GM18868 (cell line): Measurements from ENCODE around the gene IFT80.

ENCODE experiments used
- ATAC-seq: cut with Tn5 transposase; IDR thresholded peaks from one replicate; pipeline ENCODE4 v1.9.1; 2021; ENCODE audit warnings: mild to moderate bottlenecking, moderate library complexity; ENCODE audit not compliant: unreplicated experiment

The IFT80 gene

GRCh38 chr3:160399125-160400029 lies at the start of gene IFT80, which contains the start of gene SMC4:
Gene IFT80, minus strand, starts transcription at chr3:160399225. Its CDS starts 14,625 bp downstream, at chr3:160384600.
Gene SMC4, plus strand, starts transcription at chr3:160399650. Its CDS starts 1,177 bp downstream, at chr3:160400827.
- peak; percentile 94 for ATAC-seq

DNA sequence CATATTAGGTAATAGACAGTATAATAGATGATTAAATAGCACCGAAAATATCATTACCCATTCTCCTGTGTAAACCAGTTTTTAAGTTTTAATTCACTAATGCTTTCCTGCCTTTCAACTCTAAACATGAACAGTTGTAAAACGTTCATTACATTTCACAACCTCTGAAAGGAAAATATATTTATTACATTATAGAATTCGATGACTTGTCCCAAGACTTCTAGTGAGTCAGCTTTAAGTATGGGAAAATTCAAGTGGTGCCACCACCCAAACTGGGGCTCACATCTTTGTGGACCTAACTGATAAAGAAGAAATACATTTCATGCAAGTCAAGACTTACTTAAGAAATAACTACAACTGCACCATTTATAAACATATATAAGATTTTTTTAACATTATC lies 48.5 kb upstream of the IFT80 start:
- no peak for ATAC-seq

GRCh38 chr3:160446522-160447056 lies 47.6 kb upstream of the IFT80 start:
- ATAC-seq, result no peak

DNA sequence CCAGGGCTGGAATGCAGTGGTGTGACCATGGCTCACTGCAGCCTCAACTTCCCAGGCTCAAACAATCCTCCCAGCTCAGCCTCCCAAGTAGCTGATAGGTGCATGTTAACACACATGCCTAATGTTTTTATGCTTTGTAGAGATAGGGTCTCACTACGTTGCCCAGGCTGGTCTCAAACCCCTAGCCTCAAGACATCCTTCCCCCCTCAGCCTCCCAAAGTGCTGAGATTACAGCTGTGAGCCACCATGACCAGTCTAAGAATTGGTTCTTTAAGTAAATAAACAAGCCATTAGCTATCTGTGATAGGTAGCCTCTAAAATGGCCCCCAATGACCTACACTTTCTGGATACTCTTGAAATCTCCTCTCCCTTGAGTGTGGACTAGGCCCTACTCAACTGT lies 46.8 kb upstream of the IFT80 start:
- no peak for ATAC-seq

GRCh38 chr3:160444411-160444810 lies 45.4 kb upstream of the IFT80 start:
- no peak for ATAC-seq

- ATAC-seq, result no peak
Observed at GRCh38 chr3:160440687-160441086, 41.7 kb upstream of the IFT80 start.

DNA sequence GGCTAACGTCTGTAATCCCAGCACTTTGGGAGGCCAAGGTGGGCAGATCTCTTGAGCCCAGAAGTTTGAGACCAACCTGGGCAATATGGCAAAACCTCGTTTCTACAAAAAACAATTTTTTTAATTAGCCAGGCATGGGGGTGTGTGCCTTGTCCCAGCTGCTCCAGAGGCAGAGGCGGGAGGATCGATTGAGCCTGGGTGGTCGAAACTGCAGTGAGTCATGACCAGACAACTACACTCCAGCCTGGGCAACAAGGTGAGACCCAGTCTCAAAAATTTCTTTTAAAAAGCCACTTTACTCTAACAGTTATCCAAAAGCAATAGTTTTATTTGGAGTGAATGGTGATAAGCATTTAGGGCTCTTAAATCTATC lies 38.0 kb upstream of the IFT80 start:
- no peak for ATAC-seq

GRCh38 chr3:160435747-160436146 lies 36.7 kb upstream of the IFT80 start:
- ATAC-seq, result no peak

GRCh38 chr3:160435095-160435494 lies 36.1 kb upstream of the IFT80 start:
- ATAC-seq, result no peak

DNA sequence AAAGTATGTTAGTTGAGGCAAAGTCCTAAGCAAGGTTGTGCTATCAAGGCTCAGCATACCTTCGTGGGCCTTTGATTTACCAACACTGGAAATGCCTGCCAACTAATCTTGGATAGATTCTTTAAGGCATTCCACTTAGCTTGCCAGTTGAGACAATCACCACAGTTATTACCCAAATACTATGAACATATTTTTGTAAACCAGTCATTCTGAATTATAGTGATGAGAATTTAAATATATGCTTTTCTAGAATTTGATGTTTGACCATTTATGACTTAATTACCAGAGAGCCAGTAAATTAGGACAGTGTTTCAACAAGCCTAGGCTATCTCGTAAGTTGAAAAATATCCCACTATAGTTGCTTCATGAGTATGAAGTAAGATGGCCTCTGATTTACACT lies 35.0 kb upstream of the IFT80 start:
- ATAC-seq, result no peak

- no peak for ATAC-seq
Observed at GRCh38 chr3:160427832-160428424, 28.9 kb upstream of the IFT80 start.

- ATAC-seq, result no peak
Observed at GRCh38 chr3:160417311-160417710, 18.3 kb upstream of the IFT80 start.

- peak; percentile 89 for ATAC-seq
Observed at GRCh38 chr3:160413613-160414248, 14.7 kb upstream of the IFT80 start.

- no peak for ATAC-seq
Observed at GRCh38 chr3:160412477-160412876, 13.5 kb upstream of the IFT80 start.

DNA sequence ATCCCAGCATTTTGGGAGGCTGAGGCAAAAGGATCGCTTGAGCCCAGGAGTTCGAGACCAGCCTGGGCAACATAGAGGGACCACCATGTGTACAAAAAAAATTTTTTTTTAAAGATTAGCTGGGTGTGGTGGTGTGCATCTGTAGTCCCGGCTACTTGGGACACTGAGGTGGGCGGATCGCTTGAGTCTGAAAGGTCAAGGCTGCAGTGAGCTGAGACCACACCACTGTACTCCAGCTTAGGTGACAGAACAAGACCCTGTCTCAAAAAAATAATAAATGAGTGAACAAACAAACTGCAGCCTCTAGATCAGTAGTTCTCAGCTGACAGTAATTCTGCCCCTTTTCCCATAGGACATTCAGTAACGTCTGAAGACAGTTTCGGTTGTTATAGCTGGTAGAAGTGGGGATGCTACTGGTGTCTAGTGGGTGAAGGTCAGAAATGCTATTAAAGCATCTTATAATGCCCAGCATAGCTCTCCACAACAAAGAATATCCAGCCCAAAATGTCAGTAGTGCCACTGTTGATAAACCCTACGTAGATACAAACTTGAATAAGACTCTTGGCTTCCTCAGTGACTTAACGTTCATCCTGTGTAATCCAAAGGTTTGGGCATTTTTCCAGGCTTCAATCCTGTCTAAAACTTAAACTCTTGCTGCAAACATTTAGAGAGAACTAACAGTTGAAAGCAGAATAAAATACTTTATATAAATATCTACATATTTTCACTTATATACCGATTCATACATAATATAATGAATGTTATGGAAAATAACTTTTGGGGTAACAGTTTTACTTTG lies 11.0 kb upstream of the IFT80 start:
- ATAC-seq, result no peak

GRCh38 chr3:160403796-160404470 lies 4.9 kb upstream of the IFT80 start:
- ATAC-seq, result no peak

DNA sequence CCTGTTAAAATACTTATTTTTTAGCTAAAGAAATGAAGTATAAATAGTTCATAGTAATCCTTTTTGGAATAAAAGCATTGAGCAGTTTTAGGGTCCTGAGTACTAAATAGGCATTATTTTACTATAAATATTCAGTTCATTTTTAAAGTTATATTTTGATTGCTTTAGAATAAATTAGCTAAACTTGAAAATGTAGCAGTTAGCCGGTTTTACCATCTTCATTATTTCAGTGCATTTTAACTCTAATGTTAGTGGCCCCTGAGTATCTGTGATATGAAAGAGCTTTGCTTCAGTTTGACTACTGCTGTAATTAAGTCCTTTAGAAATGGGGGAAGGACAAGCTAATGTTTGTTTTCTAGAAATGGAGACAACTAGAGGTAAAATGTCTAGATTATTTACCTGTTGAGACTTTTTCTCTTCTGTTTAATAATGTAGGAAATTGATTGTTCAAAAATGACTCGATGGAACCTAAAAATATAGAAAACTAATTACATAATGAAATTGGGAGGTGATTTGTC lies 4.1 kb upstream of the IFT80 start:
- ATAC-seq, result no peak

DNA sequence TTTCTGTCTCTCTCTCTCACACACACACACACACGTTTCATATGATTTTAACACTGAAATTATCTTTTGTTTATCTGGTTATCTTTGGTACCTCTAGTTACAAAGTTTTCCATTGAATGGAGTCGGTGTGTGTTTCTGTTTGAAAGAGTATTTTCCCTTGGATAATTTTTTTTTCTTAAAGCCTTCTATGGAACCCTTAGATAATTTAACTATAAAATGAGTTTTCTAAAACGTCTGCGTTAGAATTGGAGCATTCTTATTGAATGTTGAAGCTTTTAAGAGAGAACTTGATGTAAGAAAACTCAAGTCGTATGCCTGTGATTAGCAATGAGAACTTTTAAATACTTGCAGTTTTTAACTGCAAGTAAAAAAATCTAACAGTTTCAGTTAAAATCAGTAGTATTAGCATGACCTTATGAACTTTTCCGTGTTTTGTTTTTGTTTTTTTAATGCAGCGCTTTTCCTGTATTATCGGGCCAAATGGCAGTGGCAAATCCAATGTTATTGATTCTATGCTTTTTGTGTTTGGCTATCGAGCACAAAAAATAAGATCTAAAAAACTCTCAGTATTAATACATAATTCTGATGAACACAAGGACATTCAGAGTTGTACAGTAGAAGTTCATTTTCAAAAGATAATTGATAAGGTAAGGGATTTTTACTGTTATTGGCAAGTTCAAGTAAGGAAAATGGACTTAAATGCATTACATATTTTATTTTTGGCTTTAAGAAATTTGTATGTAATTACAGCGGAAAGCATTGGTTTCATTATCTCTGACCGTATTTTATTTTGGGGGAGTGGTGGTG lies 3.4 kb upstream of the IFT80 start:
- ATAC-seq, result no peak
